ENCODE results near the gene PROKR1.

The PROKR1 gene

GRCh38 chr2:68700560-68700959 is 57.2 kb downstream of the PROKR1 start:
- DNase-seq: no peak

- DNase-seq: no peak
Observed at GRCh38 chr2:68706637-68707036, 63.3 kb downstream of the PROKR1 start.

Measured in activated gamma-delta T cell treated with Interleukin-2 at 50 U/mL for 16 hours (primary cell).